Muscle of leg (tissue), 11 donors: ENCODE data around the gene TLE3. TPM values are rescaled to one million over a fixed set of nuclear protein-coding genes. Genes with fewer than 3 reads are reported as not detected.
"Not testable (repeated sequence)": the region's sequence is repeated elsewhere in the genome, so short reads cannot be mapped to it uniquely, and the experiment has no call there.

Experiments
- DNase-seq: peaks from one replicate; pipeline ENCODE4 v3.0.0; 2013
- H3K27ac ChIP-seq: one replicate; pipeline ENCODE4 v1.5.1; 2013; ENCODE audit warnings: mild to moderate bottlenecking, low read length, control low read depth
- H3K27me3 ChIP-seq: one replicate; pipeline ENCODE4 v1.6.1; 2013; ENCODE audit warnings: low read length; ENCODE audit not compliant: control insufficient read depth, insufficient read depth
- H3K36me3 ChIP-seq: one replicate; pipeline ENCODE4 v1.6.1; 2013; ENCODE audit warnings: low read length; ENCODE audit not compliant: control insufficient read depth, insufficient read depth
- H3K4me1 ChIP-seq: one replicate; pipeline ENCODE4 v1.6.1; 2013; ENCODE audit warnings: low read length; ENCODE audit not compliant: control insufficient read depth, insufficient read depth
- H3K4me3 ChIP-seq: one replicate; pipeline ENCODE4 v1.5.1; 2013; ENCODE audit warnings: low read length, control low read depth
- H3K9me3 ChIP-seq: replicated peaks from 2 replicates; pipeline ENCODE4 v1.6.1; 2013; ENCODE audit warnings: low read depth, low read length; ENCODE audit not compliant: control insufficient read depth
- WGBS: methylation state at CpG from one replicate; pipeline ENCODE4 v1.1.5; 2013; ENCODE audit warnings: missing lambda C conversion rate; ENCODE audit not compliant: insufficient coverage; 5-methylcytosine and 5-hydroxymethylcytosine counted together
- polyA plus RNA-seq, 8 donors: library from polyadenylated mRNA; unstranded; fragments of 120-200 nt; gene quantifications; one replicate each; pipeline versions ENCODE4 v1.2.1 to v1.2.3, GENCODE V29; 2013; ENCODE audit warnings: inconsistent platforms in 1 of 8, low replicate concordance in 1 of 8; ENCODE audit not compliant: insufficient read length in 8 of 8, insufficient read depth in 1 of 8
- total RNA-seq: library from RNA; stranded (reverse); fragments of 120-200 nt; gene quantifications from one replicate; pipeline ENCODE4 v1.2.4, GENCODE V29; 2013

TLE3 gene
- total and polyA plus RNA-seq, 9 donors = 18.6 to 35.6 (median 28.9) TPM

DNA sequence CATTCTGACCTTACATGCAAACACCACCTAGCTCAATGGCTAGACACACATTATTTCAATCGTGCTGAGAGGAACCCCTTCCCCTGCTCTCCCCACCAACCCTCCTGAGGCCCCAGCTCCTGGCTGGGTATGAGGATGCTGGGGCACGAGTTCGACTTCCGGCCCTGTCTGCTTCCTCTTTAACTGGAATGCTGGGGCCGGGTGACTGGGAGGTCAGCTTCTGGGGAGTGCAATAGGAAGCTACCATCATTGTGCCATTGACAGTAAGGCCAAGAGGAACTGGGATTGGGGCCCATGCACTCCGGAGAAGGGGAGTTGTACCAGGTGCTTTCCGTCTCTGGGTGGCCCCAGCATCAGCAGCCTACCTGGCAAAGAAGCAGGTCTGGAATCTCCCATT is 15.6 kb upstream of the TLE3 start:
- no peak overlapping the region for H3K4me3 ChIP-seq
- DNase-seq = peak; percentile 78
- H3K36me3 ChIP-seq = no peaks in the 10 kb centered on the region
- H3K27me3 ChIP-seq = peaks cover 13% of the 10 kb centered on the region
- no peaks in the 10 kb centered on the region for H3K9me3 ChIP-seq
- no peak overlapping the region for H3K27ac ChIP-seq
- WGBS = 83% methylated on average over 6 of the region's 7 CpGs
- peaks cover 29% of the 10 kb centered on the region for H3K4me1 ChIP-seq

DNA sequence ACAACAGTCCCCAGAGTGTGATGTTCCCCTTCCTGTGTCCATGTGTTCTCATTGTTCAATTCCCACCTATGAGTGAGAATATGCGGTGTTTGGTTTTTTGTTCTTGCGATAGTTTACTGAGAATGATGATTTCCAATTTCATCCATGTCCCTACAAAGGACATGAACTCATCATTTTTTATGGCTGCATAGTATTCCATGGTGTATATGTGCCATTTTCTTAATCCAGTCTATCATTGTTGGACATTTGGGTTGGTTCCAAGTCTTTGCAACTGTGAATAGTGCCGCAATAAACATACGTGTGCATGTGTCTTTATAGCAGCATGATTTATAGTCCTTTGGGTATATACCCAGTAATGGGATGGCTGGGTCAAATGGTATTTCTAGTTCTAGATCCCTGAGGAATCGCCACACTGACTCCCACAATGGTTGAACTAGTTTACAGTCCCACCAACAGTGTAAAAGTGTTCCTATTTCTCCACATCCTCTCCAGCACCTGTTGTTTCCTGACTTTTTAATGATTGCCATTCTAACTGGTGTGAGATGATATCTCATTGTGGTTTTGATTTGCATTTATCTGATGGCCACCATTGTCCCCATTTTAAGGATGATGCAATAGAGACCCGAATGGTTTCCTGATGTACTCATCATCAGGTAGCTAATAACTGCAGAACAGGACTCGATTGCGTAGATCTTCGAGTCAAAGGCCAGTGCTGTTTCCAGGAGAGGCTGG is 15.0 kb upstream of the TLE3 start:
- peaks cover 13% of the 10 kb centered on the region for H3K27me3 ChIP-seq
- WGBS = 85% methylated on average over 4 of the region's 9 CpGs
- not testable (repeated sequence) for H3K4me3 ChIP-seq, H3K36me3 ChIP-seq, H3K9me3 ChIP-seq, H3K27ac ChIP-seq, DNase-seq
- peaks cover 29% of the 10 kb centered on the region for H3K4me1 ChIP-seq

DNA sequence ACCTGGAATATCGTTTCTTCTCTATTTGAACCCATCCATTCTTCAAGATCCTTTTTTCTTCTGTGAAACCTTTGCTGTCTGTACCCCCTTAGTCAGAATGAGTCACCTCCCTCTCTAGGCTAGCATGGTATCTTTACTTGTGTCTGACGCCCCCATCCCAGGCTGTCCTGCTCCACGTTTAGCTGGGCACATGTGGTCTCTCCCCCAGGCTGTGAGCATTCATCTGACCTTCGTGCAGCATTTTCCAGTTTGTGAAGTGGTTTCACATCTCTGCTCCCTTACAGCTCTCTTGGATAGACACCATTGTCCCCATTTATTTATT is 14.3 kb upstream of the TLE3 start:
- peaks cover 13% of the 10 kb centered on the region for H3K27me3 ChIP-seq
- peaks cover 29% of the 10 kb centered on the region for H3K4me1 ChIP-seq
- DNase-seq = no peak
- WGBS = 19% methylated on average over 3 of the region's 4 CpGs
- H3K9me3 ChIP-seq = no peaks in the 10 kb centered on the region
- no peaks in the 10 kb centered on the region for H3K36me3 ChIP-seq
- peak overlapping the region; percentile 56 for H3K27ac ChIP-seq
- no peak overlapping the region for H3K4me3 ChIP-seq

DNA sequence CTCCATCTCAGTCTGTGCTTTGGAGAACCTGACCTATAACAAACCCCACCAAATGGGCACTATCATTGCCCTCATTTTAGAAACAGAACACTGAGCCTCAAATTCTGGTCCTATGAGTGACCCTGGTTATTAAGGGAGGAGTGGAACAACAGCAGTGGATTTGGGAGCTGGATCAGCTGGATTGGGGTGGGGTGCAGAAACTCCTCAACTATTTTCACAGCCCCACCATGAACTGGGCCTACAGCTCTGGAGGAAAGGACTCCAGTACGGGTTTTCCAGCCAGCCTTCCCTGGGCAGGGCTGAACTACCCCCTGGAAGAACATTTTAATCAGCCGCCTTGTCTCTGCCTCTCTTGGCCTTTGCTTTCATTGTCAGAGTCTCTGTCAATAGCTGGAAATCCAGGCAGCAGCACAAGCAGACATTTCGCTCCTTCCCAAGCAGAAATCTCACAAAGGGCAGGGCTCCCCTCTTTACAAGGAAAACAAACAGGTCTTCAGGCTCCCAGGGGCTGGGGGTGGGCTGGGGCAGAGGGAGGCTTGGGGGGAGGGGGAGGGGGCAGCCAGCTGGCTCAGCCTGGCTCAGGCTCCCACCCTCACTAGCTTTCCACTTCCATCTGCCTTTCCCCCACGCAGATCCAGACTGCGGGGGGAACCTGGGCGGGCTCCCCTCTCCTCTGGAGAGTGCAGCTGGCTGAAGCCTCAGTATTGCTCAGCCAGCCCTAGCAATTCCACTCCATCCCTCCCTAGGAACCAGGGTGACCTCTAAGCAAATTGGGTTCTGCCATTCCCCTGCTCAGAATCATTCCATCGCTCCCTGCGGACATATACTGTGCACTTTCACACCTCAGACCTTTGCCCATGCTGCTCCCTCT is 13.7 kb upstream of the TLE3 start:
- no peaks in the 10 kb centered on the region for H3K9me3 ChIP-seq
- peaks cover 13% of the 10 kb centered on the region for H3K27me3 ChIP-seq
- H3K4me3 ChIP-seq = no peak overlapping the region
- H3K27ac ChIP-seq = peak overlapping the region; percentile 56
- H3K36me3 ChIP-seq = no peaks in the 10 kb centered on the region
- peaks cover 29% of the 10 kb centered on the region for H3K4me1 ChIP-seq
- DNase-seq = peak; percentile 98
- WGBS = 3% methylated on average over 6 of the region's 8 CpGs

DNA sequence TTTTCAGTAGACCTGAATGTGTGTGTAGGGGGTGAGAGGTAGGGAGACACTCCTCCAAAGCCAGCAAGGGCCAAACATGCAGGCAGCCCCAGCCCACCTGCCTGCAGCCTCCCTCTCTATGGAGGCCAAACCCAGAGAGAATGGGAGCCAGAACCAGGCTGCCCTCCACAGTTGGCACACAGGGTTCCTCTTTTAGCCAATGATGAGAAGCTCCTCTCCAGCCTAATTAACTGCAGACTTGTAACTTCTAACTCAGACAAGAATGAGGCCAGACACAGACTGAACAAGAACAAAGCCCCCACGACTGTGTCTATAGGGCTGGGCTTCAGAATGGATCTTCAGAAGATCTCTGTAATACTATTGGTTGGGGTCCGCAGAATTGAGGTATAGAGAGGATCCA is 12.3 kb upstream of the TLE3 start:
- no peak overlapping the region for H3K4me3 ChIP-seq

DNA sequence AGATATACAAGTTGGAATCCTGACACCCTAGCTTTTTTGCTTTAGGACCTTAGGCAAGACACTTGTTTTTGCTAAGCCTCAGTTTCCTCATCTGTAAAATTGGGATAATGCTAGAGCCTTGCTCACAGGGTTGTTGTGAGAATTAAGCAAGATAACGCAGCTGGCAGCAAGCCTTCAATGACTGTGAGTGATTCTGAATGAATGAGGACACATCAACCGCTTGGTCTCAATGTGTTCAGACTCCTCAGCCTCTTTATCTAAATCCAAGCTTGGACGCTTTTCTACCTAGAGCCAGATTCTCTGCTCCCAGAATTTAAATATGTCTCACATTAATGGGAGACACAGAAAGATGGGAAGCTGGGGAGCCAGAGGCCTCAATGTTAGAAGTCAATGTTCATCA is 11.8 kb upstream of the TLE3 start:
- H3K9me3 ChIP-seq = no peaks in the 10 kb centered on the region
- H3K4me3 ChIP-seq = no peak overlapping the region
- H3K27ac ChIP-seq = no peak overlapping the region
- peaks cover 12% of the 10 kb centered on the region for H3K27me3 ChIP-seq
- WGBS = 80% methylated on average over 1 of the region's 3 CpGs
- H3K36me3 ChIP-seq = no peaks in the 10 kb centered on the region
- DNase-seq = no peak
- H3K4me1 ChIP-seq = peaks cover 27% of the 10 kb centered on the region

More for the DNA sequence above, 12.3 kb upstream of the TLE3 start:
- Histone ChIP-seq H3K27ac (no peak overlapping the region), H3K9me3 (no peaks in the 10 kb centered on the region), H3K27me3 (peaks cover 13% of the 10 kb centered on the region), H3K4me1 (peaks cover 28% of the 10 kb centered on the region), H3K36me3 (no peaks in the 10 kb centered on the region)
- no CpG with 5 or more reads among the region's 2 CpGs for WGBS
- no peak for DNase-seq

DNA sequence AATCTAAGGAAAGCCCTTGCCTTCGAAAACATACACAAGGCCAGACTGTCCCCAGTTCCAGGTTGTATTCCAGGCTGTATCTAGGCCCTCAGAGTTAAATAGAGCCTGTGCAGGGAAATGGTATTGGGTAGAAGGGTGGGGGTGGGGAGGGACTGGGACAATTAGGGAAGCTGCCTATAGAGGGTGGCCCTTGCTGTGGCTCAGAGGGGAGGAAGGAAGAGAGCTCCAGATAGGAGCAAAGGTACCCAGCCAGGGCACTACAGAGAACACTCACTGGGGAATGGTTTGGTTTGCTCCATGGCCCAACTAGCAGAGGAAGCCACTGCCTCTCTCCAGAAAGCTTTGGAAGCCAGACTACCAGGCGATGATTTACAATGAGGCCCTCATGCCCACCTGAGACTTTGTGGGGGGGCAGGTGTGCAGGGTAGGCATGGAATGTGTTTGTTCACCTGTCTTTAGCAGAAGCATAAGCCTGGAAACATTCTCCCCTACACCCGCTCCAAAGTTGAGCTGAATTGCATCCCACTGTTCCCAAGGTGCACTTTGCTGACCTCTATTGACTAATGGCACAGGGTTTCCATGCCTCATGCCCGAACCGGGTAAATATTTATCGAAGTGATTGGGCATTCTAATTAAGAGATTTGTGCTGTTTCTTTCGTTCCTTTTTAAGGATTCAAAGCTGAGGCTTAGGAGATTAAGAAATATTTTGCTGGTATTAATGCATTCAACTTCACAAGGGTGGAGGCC is 6.3 kb upstream of the TLE3 start:
- no peak overlapping the region for H3K4me3 ChIP-seq
- H3K27ac ChIP-seq = no peak overlapping the region
- H3K36me3 ChIP-seq = no peaks in the 10 kb centered on the region
- peaks cover 25% of the 10 kb centered on the region for H3K4me1 ChIP-seq
- H3K9me3 ChIP-seq = no peaks in the 10 kb centered on the region
- DNase-seq = no peak
- no peaks in the 10 kb centered on the region for H3K27me3 ChIP-seq
- 75% methylated on average over 2 of the region's 7 CpGs for WGBS

DNA sequence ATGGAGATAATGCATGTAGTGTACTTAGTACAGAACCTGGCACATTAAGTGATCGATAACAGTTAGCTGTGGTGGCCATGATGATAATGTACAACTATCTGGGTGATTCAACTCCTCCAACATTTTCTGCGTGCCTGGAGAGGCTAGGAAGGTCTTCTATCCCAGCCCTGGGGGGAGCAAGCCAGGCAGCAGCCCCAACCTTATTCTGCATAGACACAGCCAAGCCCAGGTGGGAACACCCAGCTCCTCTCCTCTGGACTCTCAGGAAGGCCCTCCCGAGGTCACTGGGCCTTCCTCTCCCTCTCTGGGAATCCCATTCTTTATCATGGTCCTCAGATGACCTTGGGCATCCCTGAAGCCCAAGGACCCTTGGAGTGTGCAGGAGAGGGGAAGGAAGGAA is 5.1 kb upstream of the TLE3 start:
- Histone ChIP-seq H3K9me3 (no peaks in the 10 kb centered on the region), H3K36me3 (no peaks in the 10 kb centered on the region), H3K4me1 (peaks cover 34% of the 10 kb centered on the region), H3K27me3 (no peaks in the 10 kb centered on the region), H3K27ac (no peak overlapping the region), H3K4me3 (no peak overlapping the region)
- WGBS = 64% methylated on average over 2 of the region's 3 CpGs
- no peak for DNase-seq

DNA sequence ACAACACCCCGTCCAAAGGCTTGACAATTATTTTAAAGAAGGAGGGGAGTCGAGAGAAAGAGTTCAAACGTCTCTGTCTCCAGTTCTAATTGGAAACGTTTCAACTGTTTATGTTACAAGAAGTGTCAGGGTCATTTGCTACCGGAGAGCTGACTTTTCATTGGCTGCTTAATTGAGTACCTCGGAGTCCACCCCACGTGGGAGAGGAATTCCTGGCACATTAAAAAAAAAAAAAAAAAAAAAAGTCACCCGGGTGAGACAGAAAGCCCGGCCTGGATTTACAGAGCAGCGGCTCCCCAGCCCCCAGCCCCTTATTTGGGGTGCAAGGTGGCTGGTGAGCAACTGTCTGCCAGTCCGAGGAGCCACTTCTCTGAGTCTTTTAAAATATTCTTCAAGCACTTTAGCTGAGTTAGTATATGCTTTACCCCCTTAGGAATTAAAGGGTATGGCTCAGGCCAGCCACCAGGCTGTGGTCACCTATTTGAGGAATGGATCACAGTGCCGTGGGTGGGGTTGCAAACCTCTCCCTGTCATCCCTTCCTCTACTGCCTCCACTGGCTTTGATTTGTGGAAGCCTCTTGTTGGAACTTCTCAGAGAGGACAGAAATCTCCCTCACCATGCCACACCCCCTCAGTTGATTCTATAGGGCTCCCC is 3.9 kb upstream of the TLE3 start:
- Histone ChIP-seq H3K9me3 (no peaks in the 10 kb centered on the region), H3K4me1 (peaks cover 34% of the 10 kb centered on the region), H3K27ac (peak overlapping the region; percentile 64), H3K36me3 (no peaks in the 10 kb centered on the region), H3K27me3 (no peaks in the 10 kb centered on the region), H3K4me3 (no peak overlapping the region)
- DNase-seq = peak; percentile 97
- WGBS = 0% methylated on average over 1 of the region's 12 CpGs
